ENCODE results near the gene CDC42.

CDC42 gene

GRCh38 chr1:22132517-22133235 lies 80.2 kb downstream of the CDC42 start:
- DNase-seq = no peak

GRCh38 chr1:22133247-22133930 lies 80.9 kb downstream of the CDC42 start:
- no peak for DNase-seq

GRCh38 chr1:22133931-22134324 lies 81.4 kb downstream of the CDC42 start:
- DNase-seq = no peak

GRCh38 chr1:22137004-22137720 lies 84.7 kb downstream of the CDC42 start:
- DNase-seq = no peak

GRCh38 chr1:22139066-22139594 lies 86.6 kb downstream of the CDC42 start:
- DNase-seq = no peak

- no peak for DNase-seq
Observed at GRCh38 chr1:22139817-22140216, 87.3 kb downstream of the CDC42 start.
